Activated CD4-positive, CD25-positive, alpha-beta regulatory T cell treated with anti-CD3 and anti-CD28 coated beads, Interleukin-2, amount 50 U/mL, for 16 hours (primary cell): Measurements from ENCODE around the gene FBN3.
"Not testable (repeated sequence)": the region's sequence is repeated elsewhere in the genome, so short reads cannot be mapped to it uniquely, and the experiment has no call there.

Source experiments
- DNase-seq: peaks from one replicate; pipeline ENCODE4 v3.0.0-alpha.2; 2020; ENCODE audit warnings: low read depth, low spot score

Gene FBN3

DNA sequence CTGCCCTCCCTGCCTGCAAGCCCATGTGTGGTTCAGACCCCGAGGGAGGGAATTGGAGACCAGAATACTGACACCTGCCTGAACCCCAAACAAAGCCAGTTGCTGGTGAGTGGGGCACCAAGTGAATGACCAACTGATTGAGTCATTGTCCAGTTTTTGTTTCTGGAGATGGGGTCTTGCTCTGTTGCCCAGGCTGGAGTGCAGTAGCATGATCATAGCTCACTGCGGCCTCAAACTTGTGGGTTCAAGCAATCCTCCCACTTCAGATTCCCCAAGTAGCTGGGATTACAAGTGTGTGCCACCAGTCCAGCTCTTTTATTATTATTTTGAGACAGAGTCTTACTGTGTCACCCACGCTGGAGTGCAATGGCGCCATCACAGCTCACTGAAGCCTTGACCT, 92.9 kb downstream of the FBN3 start:
- DNase-seq, result no peak

DNA sequence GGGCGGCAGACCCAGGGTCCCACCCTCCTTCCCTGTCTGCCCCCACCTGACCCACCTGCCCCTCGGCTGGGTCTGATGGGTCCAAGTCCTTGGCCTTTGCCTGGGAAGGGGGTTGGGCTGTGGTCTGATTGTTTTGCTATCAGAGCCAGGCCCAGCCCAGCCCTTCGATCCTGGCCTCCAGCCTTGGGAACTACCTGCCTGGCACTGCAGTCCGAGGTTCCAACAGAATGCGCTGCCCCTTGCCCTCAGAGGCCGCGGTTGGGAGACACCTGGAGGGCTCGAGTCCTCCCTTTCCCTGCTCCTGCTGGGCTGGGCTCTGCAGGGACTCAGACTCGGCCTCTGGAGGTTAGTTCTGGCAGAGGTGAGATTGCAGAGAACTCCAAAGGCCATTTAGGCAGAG, 95.2 kb downstream of the FBN3 start:
- DNase-seq, result no peak

DNA sequence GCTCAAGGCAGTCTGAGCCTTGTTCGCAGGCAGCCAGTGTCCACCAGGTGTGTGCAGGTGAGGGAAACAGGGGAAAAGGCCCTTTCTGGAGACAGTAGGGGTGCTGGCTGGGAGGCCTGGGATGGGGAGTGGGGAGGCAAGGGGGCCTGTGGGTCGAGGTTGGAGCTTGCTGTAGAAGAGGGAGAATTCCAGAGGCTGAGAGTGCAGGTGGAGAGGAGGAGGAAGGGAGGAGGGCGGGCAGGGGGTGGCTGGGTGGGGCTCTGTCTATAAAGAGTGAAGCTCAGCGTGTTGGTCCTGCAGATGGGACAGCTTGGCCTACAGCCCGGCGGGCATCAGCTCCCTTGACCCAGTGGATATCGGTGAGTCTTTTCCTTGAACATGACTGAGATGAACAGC, 96.9 kb downstream of the FBN3 start, which contains the start of gene CCL25:
CCL25 (plus strand) TSS at position 297 of the 396 bp plus-strand sequence. CDS start 290 bp downstream, outside the sequence.
- no peak for DNase-seq

DNA sequence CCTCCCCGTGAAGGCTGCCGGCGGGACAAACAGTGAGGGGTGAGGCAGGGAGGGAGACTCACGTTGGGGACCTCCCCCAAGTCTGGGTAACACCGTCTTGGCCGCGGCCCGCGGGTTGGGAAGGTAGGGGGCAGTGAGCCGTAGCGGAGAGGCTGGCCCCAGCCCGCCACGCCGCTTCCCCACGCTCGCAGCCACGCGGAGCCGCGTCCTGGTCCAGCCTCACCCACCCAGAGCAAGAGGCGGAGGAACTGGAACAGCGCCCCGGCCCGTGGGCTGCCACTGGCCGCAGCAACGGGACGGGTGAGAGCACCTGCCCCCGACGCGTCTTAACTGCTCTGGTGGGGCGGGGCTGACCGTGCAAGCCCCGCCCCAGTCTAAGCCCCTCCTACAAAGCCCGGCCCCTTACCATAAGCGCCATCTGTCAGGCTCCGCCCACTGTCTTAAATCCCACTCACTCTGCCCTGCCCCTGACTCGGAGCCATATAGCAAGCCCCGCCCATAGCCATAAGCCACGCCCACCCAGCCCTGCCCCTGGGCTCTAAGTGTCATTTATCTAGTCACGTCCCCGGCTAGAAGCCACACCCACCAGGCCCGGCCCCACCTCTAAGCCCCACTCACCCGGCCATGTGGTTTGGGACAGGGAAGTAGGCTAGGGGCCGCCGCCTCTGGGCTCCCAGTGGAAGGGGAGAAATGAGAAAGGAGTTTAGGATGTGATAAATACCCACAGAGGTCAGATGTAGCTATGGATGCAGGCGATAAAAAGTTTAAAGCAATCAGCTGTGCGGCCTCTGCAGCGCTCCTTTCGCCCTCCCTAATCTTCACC, 98.9 kb downstream of the FBN3 start:
- peak; percentile 53 for DNase-seq

DNA sequence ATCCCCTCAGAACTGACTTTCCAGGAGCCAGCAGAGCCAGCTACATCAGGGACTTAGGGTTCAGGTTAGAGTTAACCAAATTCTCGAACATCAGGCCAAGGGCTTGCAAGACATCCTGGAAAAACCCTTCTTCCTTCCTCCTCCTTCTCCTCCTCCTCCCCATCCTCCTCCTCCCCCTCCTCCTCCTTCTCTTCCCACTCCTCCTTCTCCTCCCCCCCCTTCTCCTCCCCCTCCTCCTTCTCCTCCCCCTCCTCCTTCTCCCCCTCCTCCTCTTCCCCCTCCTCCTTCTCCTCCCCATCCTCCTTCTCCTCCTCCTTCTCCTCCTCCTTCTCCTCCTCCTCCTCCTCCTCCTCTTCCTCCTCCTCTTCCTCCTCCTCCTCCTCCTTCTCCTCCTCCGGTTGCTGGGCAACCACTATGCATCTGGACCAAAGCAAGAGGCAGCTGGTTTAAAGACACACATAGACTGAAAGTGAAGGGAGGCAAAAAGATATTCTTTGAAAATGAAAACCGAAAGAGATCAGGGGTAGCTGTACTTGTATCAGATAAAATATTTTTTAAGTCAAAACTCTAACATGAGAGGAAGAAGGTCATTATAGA, 102.7 kb downstream of the FBN3 start:
- DNase-seq, result no peak

DNA sequence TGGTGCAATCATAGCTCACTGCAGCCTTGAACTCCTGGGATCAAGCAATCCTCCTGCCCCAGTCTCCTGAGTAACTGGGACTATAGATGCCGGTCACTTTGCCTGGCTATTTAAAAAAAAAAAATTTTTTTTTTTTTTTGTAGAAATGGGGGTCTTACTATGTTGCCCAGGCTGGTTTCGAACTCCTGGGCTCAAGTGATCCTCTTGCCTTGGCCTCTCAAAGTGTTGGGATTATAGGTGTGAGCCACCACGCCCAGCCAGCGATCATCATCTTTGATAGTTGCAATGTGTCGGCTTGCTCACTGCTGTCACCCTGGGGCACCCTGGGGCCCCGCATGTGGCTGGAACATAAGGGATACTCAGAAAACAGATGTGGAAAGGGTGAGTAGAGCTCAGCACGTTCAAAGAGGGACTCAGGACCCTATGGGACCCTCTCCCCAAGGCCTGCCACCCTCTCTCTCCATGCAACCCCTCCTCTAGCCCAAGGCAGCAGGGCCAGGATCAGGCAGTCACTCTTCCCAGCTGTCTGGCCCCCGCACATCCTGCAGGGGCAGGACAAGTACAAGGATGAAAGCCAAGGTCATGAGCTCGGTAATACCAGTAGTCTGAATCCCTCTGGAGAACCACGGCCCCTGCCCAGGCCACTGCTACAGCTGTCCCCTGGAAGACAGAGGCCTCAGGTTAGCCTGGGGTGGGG, 103.4 kb downstream of the FBN3 start:
- no peak for DNase-seq

DNA sequence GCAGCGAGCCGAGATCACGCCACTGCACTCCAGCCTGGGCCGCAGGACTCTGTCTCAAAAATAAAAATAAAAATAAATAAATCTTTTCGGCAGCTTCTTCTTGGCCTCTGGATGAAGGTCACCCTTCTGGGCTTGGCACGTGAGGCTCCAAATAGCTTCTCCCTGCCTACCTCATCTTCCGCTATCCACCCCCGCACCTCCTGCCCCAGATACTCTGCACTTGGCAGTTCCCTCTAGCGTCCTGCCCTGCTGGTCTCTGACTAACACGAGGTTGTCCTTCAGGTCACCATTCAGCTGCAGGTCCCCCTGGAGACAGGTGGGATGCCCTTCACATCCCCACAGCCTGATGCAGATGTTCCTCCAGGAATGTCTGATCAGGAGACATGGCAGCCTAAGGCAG, 105.4 kb downstream of the FBN3 start:
- DNase-seq, result no peak

DNA sequence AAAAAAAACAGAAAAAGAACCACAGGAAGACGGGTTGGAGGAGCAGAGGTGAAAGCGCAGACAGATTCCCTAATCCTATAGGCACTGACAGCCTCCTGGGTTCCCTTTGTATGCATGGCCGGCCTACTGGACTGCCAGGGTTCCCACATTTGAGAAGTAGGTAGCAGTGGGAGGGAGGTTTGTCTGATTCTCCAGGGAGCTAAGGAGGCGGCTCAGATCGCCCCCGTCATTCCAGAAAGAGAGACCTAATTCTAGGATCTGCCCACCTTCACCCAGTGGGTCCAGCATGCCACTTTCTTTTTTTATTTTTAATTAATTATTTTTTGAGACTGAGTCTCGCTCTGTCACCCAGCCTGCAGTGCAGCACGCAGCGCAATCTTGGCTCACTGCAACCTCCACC, 106.5 kb downstream of the FBN3 start:
- no peak for DNase-seq

DNA sequence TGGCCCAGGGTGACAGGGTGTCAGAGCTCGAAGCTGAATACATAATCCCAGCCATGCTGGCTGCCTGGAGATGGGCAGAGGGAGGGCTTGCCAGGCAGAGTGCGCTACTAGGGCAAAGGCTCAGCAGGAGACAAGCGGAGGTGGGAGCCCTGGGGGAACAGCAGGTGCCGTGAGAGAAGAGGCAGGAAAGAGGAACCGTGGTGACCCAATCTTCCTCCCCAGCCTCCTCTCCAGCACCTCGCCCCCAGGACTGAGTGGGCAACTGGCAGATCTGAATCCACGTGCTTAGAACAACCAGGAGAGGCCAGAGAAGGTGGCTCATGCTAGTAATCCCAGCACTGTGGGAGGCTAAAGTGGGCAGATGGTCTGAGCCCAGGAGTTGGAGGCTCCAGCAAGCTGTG, 107.9 kb downstream of the FBN3 start:
- no peak for DNase-seq

DNA sequence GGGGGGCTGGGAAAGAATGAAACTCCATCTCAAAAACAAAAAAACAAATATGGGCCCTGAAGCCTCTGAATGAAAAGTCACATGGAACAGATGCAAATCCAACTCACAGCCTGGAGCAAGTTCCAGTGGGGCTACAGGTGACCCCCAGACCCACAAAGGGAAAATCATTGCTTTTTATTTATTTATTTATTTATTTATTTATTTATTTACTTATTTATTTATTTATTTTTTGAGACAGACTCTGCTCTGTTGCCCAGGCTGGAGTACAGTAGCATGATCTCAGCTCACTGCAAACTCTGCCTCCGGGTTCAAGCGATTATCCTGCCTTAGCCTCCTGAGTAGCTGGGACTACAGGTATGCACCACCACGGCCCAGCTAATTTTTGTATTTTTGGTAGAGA, 110.2 kb downstream of the FBN3 start:
- DNase-seq, result no peak

DNA sequence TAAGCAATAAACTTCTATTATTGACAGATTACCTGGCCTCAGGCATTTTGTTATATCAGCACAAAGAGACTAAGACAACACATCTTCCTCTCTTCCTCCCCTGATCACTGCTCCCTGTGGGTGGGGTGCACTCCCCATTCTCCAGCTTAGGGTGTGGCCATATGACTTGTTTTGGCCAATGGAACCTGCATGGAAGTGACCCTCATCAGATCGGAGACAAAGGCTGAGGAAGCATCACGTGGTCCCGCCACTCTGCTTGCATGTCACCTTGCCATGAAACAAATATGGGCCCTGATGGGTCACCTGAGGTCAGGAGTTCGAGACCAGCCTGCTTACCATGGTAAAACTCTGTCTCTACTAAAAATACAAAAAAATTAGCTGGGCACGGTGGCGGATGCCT, 110.6 kb downstream of the FBN3 start:
- DNase-seq, result no peak

DNA sequence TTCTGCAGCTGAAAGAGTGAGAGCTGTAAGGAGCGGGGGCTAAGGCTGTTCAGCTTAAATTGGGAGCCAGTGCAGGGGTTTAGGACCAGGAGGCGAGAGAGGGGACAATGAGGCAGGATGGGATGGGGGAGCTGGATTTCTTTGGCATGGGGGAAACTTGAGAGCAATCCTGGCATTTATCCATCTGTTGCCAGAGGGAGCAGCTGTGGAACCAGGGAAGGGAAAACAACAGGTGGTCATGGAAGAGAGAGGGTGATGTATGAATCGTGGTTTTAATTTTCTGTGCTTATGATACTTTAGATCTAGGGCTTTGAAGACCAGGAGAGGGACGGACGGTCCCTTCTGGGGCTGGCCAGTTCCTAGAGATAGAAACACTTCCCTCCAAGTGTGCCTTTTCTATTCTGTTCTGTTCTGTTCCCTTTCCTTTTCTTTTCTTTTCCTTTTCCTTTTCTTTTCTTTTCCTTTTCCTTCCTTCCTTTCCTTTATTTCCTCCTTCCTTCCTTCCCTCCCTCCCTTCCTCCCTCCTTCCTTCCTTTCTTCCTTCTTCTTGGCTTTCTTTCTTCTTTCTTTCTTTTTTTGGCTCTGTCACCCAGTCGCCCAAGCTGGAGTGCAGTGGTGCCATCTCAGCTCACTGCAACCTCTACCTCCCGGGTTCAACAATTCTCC, 112.8 kb downstream of the FBN3 start:
- DNase-seq, result no peak

DNA sequence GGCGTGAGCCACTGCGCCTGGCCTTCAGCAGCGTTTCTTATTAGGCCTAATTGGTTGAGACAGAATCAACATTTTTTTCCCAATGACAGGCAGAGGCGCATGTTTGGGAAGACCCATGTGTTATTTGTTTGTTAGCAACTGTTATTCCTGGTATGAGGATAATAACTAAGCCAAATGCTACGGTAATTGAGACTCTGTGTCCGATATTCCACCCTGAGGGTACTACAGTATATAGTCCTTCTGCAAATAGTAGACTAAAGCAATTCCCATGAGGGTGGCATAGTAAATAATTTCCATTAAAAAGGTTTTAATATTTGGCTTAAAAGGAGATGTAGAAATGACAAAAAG, 115.2 kb downstream of the FBN3 start:
- no peak for DNase-seq

DNA sequence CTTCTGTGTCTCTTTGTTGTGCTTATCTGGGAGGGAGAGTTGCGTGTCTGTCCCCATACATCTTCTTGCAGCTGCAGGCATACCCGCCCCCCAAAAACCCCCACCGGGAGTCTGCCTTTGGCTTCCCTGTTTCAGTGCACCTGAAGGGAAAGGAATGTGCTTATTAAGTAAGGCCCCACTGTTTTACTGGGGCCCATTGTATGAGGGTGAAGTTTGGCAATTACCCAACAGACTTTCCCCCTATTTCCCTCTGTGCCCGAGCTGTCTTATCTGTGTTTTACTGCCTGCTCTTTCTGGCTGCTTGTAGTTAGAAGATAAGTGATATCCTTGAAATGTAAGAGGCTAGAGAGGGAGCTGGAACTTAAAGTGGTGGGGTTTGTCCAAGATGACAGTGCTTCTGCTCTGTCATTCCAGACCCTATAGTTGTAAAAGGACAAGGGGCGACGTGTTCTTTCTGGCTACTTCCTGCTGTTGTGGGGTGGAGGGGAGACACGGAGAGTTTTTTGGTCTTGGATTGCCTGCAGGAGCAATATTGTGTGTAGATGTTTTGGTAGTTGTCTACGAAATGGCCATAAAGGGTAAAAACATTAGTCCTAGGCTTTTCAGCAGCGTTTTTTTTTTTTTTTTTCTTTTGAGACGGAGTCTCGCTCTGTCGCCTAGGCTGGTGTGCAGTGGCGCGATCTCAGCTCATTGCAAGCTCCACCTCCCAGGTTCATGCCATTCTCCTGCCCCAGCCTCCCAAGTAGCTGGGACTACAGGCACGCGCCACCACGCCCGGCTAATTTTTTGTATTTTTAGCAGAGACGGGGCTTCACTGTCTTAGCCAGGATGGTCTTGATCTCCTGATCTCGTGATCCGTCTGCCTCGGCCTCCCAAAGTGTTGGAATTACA, 115.9 kb downstream of the FBN3 start:
- DNase-seq, result not testable (repeated sequence)

DNA sequence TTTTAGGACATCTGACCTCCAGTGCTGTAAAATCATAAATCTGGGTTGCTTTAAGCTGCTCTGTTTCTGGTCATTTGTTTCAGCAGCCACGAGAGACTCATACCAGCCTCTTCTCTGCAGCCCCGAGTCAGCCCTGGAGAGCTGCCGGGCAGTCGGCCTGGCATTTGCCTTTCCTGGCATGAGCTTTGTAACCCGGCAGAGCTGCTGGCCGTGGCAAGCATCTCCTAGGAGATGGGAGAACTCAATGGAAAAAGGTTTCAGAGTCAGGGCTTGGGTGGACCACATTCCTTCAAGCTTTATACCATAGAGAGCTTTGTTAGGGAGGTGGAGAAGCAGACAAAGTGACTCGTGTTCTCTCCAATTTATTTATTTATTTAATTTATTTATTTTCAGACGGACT, 118.4 kb downstream of the FBN3 start:
- DNase-seq, result no peak

DNA sequence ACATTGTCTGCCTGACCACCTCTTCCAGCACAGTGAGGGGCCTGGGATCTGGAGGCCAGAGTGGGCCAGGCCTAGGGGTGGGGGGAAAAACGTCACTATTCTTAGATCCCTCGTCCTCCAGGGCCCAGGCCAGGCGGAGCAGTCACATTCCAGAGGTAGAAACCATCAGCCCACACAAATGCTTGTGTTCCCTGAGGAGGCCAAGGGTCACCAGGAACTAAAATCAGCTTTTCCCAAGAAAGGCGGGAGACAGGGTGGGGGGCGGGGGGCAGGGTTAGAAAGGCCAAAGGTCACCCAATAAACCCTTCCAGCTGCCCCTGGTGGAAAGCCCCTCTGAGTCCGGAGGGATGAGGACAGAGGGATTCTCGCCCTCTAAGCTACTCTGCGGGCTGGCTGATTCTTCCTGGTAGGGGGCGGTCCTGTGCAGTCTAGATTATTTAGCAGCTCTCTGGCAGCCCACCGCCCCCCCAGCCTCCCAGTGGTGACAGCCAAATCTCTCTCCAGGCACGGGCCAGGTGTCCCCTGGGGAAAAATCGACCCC, 120.4 kb downstream of the FBN3 start:
- no peak for DNase-seq

DNA sequence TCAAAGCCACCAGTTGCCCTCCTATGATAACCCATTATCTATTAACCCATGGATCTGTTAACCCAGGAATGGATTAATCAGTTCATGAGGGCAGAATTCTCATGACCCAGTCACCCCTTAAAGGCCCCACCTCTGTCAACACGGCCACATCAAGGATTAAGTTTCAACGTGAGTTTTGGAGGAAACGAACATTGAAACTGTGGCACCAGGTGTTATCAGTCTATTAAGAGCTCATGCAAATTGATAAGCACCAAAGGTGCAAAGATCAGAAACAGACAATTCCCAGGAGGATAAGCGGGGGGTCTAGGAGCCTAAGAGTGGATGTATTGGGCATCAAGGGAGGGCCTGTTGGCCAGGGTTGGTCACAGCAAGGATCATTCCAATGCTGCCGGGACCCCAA, 124.1 kb downstream of the FBN3 start:
- DNase-seq, result no peak

DNA sequence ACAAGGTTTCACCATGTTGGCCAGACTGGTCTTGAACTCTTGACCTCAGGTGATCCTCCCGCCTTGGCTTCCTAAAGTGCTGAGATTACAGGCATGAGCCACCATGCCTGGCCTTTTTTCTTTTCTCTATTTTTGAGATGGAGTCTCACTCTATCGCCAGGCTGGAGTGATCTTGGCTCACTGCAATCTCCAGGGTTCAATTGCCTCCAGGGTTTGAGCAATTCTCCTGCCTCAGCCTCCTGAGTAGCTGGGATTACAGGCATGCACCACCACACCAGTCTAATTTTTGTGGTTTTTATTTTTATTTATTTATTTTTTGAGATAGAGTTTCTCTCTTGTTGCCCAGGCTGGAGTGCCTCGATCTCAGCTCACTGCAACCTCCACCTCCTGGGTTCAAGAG, 125.1 kb downstream of the FBN3 start:
- DNase-seq, result not testable (repeated sequence)

DNA sequence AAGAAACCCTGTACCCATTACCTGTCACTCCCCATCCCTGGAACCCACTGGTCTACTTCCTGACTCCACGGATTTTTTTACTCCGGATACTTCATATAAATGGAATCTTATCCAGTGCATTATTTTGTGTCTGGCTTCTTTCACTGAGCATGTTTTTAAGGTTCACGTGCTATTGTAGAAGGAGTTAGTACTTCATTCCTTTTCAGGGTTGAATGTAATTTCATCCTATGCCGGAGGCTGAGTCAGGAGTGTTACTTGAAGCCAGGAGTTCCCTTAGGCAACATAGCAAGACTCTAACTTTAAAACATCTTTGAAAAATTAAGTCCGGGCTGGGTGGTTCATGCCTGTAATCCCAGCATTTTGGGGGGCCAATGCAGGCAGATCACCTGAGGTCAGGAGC, 126.0 kb downstream of the FBN3 start:
- no peak for DNase-seq

DNA sequence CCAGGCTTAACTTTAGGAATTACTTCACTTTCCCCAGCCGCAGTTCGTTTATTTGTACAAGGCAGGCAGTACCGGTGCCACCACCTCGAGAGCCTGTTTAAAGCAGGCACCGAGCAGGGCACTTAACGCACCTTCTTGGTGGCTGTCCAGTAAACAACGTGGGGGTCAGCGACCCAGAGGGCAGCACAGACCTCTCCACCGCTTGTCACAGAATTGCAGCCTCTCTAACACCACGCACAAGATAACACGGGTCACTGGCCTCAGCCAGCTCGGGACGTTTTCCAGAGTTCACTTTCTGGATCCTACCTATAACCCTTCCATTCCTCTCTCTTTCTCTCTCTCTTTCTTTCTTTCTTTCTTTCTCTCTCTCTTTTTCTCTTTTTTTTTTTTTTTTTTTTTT, 127.1 kb downstream of the FBN3 start:
- no peak for DNase-seq

DNA sequence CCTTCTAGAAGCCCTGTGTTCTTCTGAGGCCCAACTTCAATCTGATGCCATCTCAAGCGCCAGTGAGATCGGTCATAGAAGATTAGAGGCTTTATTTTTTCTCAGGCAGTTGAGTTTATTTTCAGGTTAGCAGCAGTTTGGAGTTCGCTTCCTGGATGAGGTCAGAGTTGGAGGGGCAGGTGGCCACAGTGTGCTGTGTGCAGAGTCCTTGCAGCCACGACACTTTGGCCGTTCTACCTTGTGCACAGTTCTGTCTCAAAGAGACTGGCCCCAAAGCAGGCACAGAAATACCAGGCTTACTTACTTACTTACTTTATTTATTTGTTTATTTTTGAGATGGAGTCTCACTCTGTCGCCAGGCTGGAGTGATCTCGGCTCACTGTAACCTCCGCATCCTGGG, 128.0 kb downstream of the FBN3 start:
- DNase-seq, result no peak
